SK-N-SH (cell line): Measurements from ENCODE around the gene ZNF679. TPM values are rescaled to one million over a fixed set of nuclear protein-coding genes. Genes with fewer than 3 reads are reported as not detected.

Experiments
- CTCF ChIA-PET: fragments of 300-600, 350-600 bp; formaldehyde crosslinking; extraction: SDS; loops from one replicate; lab custom pipeline; 2021; lab: Yijun Ruan, JAX
- POLR2A ChIA-PET: fragments of 350-600 bp; sonication (Branson Sonifier 250); formaldehyde crosslinking; extraction: SDS; loops from one replicate; lab custom pipeline; 2020; ENCODE audit warnings: antibody characterized with exemption, inconsistent platforms; lab: Yijun Ruan, JAX
- DNase-seq: peaks from one replicate; pipeline ENCODE4 v3.0.0; 2012
- H2AFZ ChIP-seq: fragments of 200-600 bp; sonication (generic); 2 replicates; pipeline ENCODE4 v1.8.1; 2016; ENCODE audit warnings: antibody characterized with exemption, mild to moderate bottlenecking, low read depth
- H3F3A ChIP-seq: fragments of 200-600 bp; sonication (generic); replicated peaks from 2 replicates; pipeline ENCODE3; 2016; ENCODE audit warnings: antibody characterized with exemption, mild to moderate bottlenecking; ENCODE audit not compliant: insufficient read depth
- H3K27ac ChIP-seq, 2 experiments: fragments of 200-500 bp in 1 of 2; fragments of 200-600 bp in 1 of 2; sonication (Bioruptor generic) in 1 of 2; sonication (generic), shearing (Covaris generic) in 1 of 2; 2 replicates each; pipeline versions ENCODE4 v1.5.1 to v1.6.1; 2014 to 2016; ENCODE audit warnings: low read depth in 2 of 2, inconsistent platforms in 1 of 2, low read length in 1 of 2, mild to moderate bottlenecking in 1 of 2, mixed read lengths in 1 of 2
- H3K27me3 ChIP-seq: fragments of 200-600 bp; sonication (generic), shearing (Covaris generic); 2 replicates; pipeline ENCODE4 v1.6.1; 2016; ENCODE audit warnings: mixed run types; ENCODE audit not compliant: insufficient read depth
- H3K36me3 ChIP-seq, 2 experiments: fragments of 200-500 bp in 1 of 2; fragments of 200-600 bp in 1 of 2; sonication (Bioruptor generic) in 1 of 2; sonication (generic) in 1 of 2; replicated peaks in 1 of 2; 2 replicates each; pipeline versions ENCODE3 to v1.5.1; 2014 to 2016; ENCODE audit warnings: low read length in 1 of 2, mild to moderate bottlenecking in 1 of 2; ENCODE audit not compliant: insufficient read depth in 2 of 2, control insufficient read depth in 1 of 2
- H3K4me1 ChIP-seq, 2 experiments: fragments of 200-500 bp in 1 of 2; fragments of 200-600 bp in 1 of 2; sonication (Bioruptor generic) in 1 of 2; sonication (generic), shearing (Covaris generic) in 1 of 2; 2 replicates each; pipeline versions ENCODE4 v1.5.1 to v1.6.1; 2014 to 2016; ENCODE audit warnings: low read depth in 1 of 2, low read length in 1 of 2, mixed run types in 1 of 2; ENCODE audit not compliant: insufficient read depth in 2 of 2, control insufficient read depth in 1 of 2
- H3K4me2 ChIP-seq: fragments of 200-600 bp; sonication (generic), shearing (Covaris generic); 2 replicates; pipeline ENCODE4 v1.6.1; 2017; ENCODE audit warnings: mixed run types
- H3K4me3 ChIP-seq, 2 experiments: fragments of 200-500 bp in 1 of 2; fragments of 200-600 bp in 1 of 2; sonication (Bioruptor generic) in 1 of 2; sonication (generic), shearing (Covaris generic) in 1 of 2; 2 replicates each; pipeline versions ENCODE4 v1.5.1 to v1.8.1; 2014 to 2016; ENCODE audit warnings: low read depth in 2 of 2, inconsistent platforms in 1 of 2, low read length in 1 of 2, mild to moderate bottlenecking in 1 of 2, mixed read lengths in 1 of 2, moderate library complexity in 1 of 2
- H3K79me2 ChIP-seq: fragments of 200-600 bp; sonication (generic); 2 replicates; pipeline ENCODE4 v1.8.1; 2017; ENCODE audit warnings: mild to moderate bottlenecking; ENCODE audit not compliant: insufficient read depth
- H3K9ac ChIP-seq: fragments of 200-600 bp; sonication (generic); 2 replicates; pipeline ENCODE4 v1.6.1; 2017; ENCODE audit warnings: mixed run types
- H3K9me2 ChIP-seq: fragments of 200-600 bp; sonication (generic); 2 replicates; pipeline ENCODE4 v1.6.1; 2017; ENCODE audit warnings: mixed run types
- H3K9me3 ChIP-seq: fragments of 200-600 bp; sonication (generic); 2 replicates; pipeline ENCODE4 v1.6.1; 2017; ENCODE audit warnings: mixed run types, mild to moderate bottlenecking, moderate library complexity
- H4K20me1 ChIP-seq: fragments of 200-600 bp; sonication (generic); 2 replicates; pipeline ENCODE4 v1.6.1; 2017; ENCODE audit warnings: mild to moderate bottlenecking, mixed run types; ENCODE audit not compliant: insufficient read depth
- CHD2 ChIP-seq: fragments of 150-350 bp; IDR thresholded peaks from 2 replicates; pipeline ENCODE4 v1.6.1; 2018; ENCODE audit warnings: low read length; ENCODE audit not compliant: partially characterized antibody
- EP300 ChIP-seq, 2 experiments: IDR thresholded peaks; 2 replicates each; pipeline versions ENCODE4 v1.4.0 to v1.6.1; 2012; ENCODE audit warnings: borderline replicate concordance in 1 of 2, low read depth in 1 of 2, low read length in 1 of 2
- EZH2phosphoT487 ChIP-seq: fragments of 200-600 bp; sonication (generic); IDR thresholded peaks from 2 replicates; pipeline ENCODE4 v1.6.1; 2017; ENCODE audit warnings: low read depth, mixed run types, mild to moderate bottlenecking, antibody characterized with exemption, moderate library complexity, borderline replicate concordance
- FOSL2 ChIP-seq: IDR thresholded peaks from 2 replicates; pipeline ENCODE4 v1.4.0; 2012; ENCODE audit warnings: low read depth, mild to moderate bottlenecking, moderate library complexity, borderline replicate concordance
- FOXJ3 ChIP-seq: sonication (generic); formaldehyde crosslinking; IDR thresholded peaks from 2 replicates; pipeline ENCODE4 v1.5.1; 2020; ENCODE audit warnings: mild to moderate bottlenecking, missing genetic modification reagents
- GABPA ChIP-seq: IDR thresholded peaks from 2 replicates; pipeline ENCODE4 v1.4.0; 2012; ENCODE audit warnings: low read depth, mild to moderate bottlenecking
- GATA2 ChIP-seq: sonication (generic); formaldehyde crosslinking; IDR thresholded peaks from 2 replicates; pipeline ENCODE4 v1.5.0; 2020; ENCODE audit warnings: mild to moderate bottlenecking, missing genetic modification reagents
- NRF1 ChIP-seq: IDR thresholded peaks from 2 replicates; pipeline ENCODE4 v1.6.1; 2012; ENCODE audit warnings: low read depth, mild to moderate bottlenecking, low read length
- POLR2AphosphoS5 ChIP-seq: IDR thresholded peaks from 2 replicates; pipeline ENCODE4 v1.6.1; 2012; ENCODE audit warnings: low read depth, low read length
- RAD21 ChIP-seq: IDR thresholded peaks from 2 replicates; pipeline ENCODE4 v1.6.1; 2012; ENCODE audit warnings: mild to moderate bottlenecking, low read length
- RXRA ChIP-seq: IDR thresholded peaks from 2 replicates; pipeline ENCODE4 v1.4.0; 2012; ENCODE audit warnings: low read depth, mild to moderate bottlenecking, borderline replicate concordance
- SMC3 ChIP-seq: IDR thresholded peaks from 2 replicates; pipeline ENCODE4 v1.6.1; 2012; ENCODE audit warnings: low read depth, low read length, improper control_type of control experiment
- TAF1 ChIP-seq: IDR thresholded peaks from 2 replicates; pipeline ENCODE4 v1.6.1; 2012; ENCODE audit warnings: low read depth, mild to moderate bottlenecking, low read length, moderate library complexity, borderline replicate concordance
- TCF12 ChIP-seq: IDR thresholded peaks from 2 replicates; pipeline ENCODE4 v1.4.0; 2012
- YY1 ChIP-seq: IDR thresholded peaks from 2 replicates; pipeline ENCODE4 v1.4.0; 2012; ENCODE audit warnings: low read depth, mild to moderate bottlenecking
- WGBS: methylation state at CpG from one replicate; pipeline ENCODE4 v1.1.6; 2017; ENCODE audit warnings: low lambda C conversion rate; 5-methylcytosine and 5-hydroxymethylcytosine counted together
- polyA plus RNA-seq, 3 experiments: library from polyadenylated mRNA; depleted of rRNA; stranded (reverse); fragments of >200 nt; gene quantifications; 2 replicates each; pipeline ENCODE4 v1.2.3, GENCODE V29; 2012
- TF ChIP-seq, protein P1 (sequence below): IDR thresholded peaks from 2 replicates; pipeline ENCODE4 v1.4.0; 2012; ENCODE audit warnings: low read depth, borderline replicate concordance
- TF ChIP-seq, protein P2 (sequence below): IDR thresholded peaks from 2 replicates; pipeline ENCODE4 v1.4.0; 2012; ENCODE audit warnings: low read depth
- TF ChIP-seq, protein P3 (sequence below): IDR thresholded peaks from 2 replicates; pipeline ENCODE4 v1.6.1; 2012; ENCODE audit warnings: mild to moderate bottlenecking, low read depth, low read length, moderate library complexity
- TF ChIP-seq, protein P4 (sequence below): IDR thresholded peaks from 2 replicates; pipeline ENCODE4; 2012
- TF ChIP-seq, protein P5 (sequence below): IDR thresholded peaks from 2 replicates; pipeline ENCODE4 v1.4.0; 2012; ENCODE audit warnings: low read depth, borderline replicate concordance

ZNF679 gene
- polyA plus RNA-seq, 1 of the 3 experiments (the other 2 are of a cell fraction) = not detected

DNA sequence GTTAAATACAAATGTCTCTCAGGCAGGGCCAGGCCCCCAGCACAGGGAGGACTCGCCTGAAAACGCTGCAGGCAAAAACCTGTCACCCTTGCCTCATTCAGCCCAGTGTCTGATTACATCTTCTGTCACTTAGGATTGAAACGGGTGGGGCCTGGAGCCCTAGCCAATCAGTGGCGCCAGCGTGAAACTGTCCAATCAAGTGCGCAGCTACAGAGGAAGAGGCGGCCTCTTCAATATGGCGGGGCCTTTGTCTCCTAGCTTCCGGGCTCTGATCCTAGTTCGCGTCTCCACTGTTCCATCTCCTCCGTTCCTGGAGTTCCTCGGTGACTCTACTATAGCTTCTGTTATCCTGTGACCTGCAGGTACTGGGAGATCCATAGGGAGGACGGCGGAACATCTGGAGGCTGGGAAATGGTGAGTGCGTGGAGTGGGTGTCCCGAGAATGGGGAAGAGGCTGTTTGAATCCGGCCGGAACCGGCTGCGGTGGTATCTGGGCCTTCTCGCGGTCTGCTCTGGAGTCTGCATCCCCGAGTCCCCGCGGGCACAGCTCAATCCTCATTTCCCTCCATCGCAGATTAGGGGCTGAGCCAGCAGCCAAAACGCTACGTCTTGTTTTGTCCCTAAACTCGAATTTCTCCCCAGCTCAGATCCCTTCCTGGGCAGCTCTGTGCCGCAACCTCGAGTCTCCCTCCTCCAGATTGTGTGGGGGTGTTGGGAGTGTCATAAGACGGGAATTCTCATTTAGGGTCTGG lies 85.6 kb downstream of the ZNF679 start, which contains the start of gene ZNF736 (continued):
- TF ChIP-seq POLR2AphosphoS5 (peak; percentile 94), EZH2phosphoT487 (no peak), GABPA (peak; percentile 86), GATA2 (peak; percentile 95), EP300 (IDR thresholded peaks at IDR 0.05; ENCODE audit: borderline replicate concordance in 1 of 2, low read depth in 1 of 2, low read length in 1 of 2) (peak in 1 of 2 experiments; percentile 77; a peak in 2 of 4 replicates), YY1 (peak; percentile 92), TAF1 (peak; percentile 84), RAD21 (no peak; the same call in 1 of the 2 replicates), TCF12 (no peak)

DNA sequence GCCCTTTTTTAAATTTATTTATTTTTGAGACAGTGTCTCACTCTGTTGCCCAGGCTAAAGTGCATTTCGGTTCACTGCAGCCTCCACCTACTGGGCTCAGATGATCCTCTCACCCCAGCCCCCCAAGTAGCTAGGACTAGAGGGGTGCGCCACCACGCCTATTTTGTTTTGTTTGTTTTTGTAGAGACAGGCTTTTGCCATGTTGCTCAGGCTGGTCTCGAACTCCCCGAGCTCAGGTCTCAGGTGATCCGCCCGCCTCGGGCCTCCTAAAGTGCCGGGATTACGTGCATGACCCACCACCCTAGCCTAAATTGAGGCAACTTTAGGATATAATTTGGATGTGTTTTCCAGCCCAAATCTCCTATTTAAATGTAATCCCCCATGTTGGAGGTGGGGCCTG lies 86.3 kb downstream of the ZNF679 start:
- Histone ChIP-seq H3K27ac (peak overlapping the region in 1 of 2 experiments; percentile 63; a peak in 3 of 4 replicates), H3K79me2 (peaks cover 54% of the 10 kb centered on the region), H4K20me1 (no peaks in the 10 kb centered on the region), H3K4me3 (peak overlapping the region; percentile 80 to 89), H3K9me2 (no peaks in the 10 kb centered on the region; the same call in 1 of the 2 replicates), H3K4me1 (peaks cover 0 to 24% of the 10 kb centered on the region in 2 experiments; a peak in 2 of 4 replicates), H3K9me3 (peaks cover 12% of the 10 kb centered on the region), H3K4me2 (peak overlapping the region; percentile 85), H2AFZ (peak overlapping the region; percentile 86), H3K27me3 (no peaks in the 10 kb centered on the region), H3F3A (peaks cover 1% of the 10 kb centered on the region), H3K9ac (peak overlapping the region; percentile 91), H3K36me3 (peaks cover 13 to 17% of the 10 kb centered on the region in 2 experiments)
- TF ChIP-seq, protein P1, sequence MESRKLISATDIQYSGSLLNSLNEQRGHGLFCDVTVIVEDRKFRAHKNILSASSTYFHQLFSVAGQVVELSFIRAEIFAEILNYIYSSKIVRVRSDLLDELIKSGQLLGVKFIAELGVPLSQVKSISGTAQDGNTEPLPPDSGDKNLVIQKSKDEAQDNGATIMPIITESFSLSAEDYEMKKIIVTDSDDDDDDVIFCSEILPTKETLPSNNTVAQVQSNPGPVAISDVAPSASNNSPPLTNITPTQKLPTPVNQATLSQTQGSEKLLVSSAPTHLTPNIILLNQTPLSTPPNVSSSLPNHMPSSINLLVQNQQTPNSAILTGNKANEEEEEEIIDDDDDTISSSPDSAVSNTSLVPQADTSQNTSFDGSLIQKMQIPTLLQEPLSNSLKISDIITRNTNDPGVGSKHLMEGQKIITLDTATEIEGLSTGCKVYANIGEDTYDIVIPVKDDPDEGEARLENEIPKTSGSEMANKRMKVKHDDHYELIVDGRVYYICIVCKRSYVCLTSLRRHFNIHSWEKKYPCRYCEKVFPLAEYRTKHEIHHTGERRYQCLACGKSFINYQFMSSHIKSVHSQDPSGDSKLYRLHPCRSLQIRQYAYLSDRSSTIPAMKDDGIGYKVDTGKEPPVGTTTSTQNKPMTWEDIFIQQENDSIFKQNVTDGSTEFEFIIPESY = no peak
- TF ChIP-seq FOXJ3 (CRISPR knock-in tag) (no peak), NRF1 (no peak), FOSL2 (no peak), RXRA (no peak), CHD2 (no peak), POLR2AphosphoS5 (no peak), EZH2phosphoT487 (no peak), SMC3 (no peak)
- TF ChIP-seq, protein P2, sequence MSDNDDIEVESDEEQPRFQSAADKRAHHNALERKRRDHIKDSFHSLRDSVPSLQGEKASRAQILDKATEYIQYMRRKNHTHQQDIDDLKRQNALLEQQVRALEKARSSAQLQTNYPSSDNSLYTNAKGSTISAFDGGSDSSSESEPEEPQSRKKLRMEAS = no peak
- TF ChIP-seq, protein P3, sequence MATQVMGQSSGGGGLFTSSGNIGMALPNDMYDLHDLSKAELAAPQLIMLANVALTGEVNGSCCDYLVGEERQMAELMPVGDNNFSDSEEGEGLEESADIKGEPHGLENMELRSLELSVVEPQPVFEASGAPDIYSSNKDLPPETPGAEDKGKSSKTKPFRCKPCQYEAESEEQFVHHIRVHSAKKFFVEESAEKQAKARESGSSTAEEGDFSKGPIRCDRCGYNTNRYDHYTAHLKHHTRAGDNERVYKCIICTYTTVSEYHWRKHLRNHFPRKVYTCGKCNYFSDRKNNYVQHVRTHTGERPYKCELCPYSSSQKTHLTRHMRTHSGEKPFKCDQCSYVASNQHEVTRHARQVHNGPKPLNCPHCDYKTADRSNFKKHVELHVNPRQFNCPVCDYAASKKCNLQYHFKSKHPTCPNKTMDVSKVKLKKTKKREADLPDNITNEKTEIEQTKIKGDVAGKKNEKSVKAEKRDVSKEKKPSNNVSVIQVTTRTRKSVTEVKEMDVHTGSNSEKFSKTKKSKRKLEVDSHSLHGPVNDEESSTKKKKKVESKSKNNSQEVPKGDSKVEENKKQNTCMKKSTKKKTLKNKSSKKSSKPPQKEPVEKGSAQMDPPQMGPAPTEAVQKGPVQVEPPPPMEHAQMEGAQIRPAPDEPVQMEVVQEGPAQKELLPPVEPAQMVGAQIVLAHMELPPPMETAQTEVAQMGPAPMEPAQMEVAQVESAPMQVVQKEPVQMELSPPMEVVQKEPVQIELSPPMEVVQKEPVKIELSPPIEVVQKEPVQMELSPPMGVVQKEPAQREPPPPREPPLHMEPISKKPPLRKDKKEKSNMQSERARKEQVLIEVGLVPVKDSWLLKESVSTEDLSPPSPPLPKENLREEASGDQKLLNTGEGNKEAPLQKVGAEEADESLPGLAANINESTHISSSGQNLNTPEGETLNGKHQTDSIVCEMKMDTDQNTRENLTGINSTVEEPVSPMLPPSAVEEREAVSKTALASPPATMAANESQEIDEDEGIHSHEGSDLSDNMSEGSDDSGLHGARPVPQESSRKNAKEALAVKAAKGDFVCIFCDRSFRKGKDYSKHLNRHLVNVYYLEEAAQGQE = no peak
- TF ChIP-seq, protein P4, sequence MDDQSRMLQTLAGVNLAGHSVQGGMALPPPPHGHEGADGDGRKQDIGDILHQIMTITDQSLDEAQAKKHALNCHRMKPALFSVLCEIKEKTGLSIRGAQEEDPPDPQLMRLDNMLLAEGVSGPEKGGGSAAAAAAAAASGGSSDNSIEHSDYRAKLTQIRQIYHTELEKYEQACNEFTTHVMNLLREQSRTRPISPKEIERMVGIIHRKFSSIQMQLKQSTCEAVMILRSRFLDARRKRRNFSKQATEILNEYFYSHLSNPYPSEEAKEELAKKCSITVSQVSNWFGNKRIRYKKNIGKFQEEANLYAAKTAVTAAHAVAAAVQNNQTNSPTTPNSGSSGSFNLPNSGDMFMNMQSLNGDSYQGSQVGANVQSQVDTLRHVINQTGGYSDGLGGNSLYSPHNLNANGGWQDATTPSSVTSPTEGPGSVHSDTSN = no peak
- TF ChIP-seq, protein P5, sequence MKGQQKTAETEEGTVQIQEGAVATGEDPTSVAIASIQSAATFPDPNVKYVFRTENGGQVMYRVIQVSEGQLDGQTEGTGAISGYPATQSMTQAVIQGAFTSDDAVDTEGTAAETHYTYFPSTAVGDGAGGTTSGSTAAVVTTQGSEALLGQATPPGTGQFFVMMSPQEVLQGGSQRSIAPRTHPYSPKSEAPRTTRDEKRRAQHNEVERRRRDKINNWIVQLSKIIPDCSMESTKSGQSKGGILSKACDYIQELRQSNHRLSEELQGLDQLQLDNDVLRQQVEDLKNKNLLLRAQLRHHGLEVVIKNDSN = no peak
- CTCF ChIA-PET = interaction anchor here (1.4 kb wide), 1 partner anchor 8 kb away, joined by 3 read pairs; no protein-coding TSS in a partner anchor
- POLR2A ChIA-PET = interaction anchor here (1.4 kb wide), 1 partner anchor 248 kb away, joined by 9 read pairs; the partner anchor contains the start of gene ZNF680
- 1% methylated on average over 10 of the region's 10 CpGs for WGBS
- DNase-seq = no peak
